ENCODE results near the gene ZIM2.
"Not testable (repeated sequence)": the region's sequence is repeated elsewhere in the genome, so short reads cannot be mapped to it uniquely, and the experiment has no call there.

Gene ZIM2

DNA sequence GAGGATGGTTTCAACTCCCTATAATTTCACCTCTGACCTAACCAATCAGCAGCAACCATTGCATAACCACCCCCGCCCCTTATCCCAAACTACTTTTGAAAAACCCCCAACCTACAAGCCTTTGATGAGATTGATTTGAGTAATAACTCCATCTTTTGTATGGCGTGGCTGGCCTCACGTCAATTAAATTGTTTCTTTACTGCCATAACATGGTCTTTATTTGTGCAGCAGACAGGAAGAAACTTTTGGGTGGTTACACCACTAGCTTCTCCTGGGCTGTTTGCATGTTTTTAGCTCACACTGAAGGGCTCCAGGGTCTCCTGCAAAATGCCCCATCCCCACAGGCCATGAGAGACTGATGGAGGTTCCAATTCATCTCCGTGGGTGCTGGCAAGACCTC lies 34.0 kb upstream of the ZIM2 start:
- no peak overlapping the region for H3K4me3 ChIP-seq (ENCODE audit: low read depth, low read length)
- TF ChIP-seq, protein P1, sequence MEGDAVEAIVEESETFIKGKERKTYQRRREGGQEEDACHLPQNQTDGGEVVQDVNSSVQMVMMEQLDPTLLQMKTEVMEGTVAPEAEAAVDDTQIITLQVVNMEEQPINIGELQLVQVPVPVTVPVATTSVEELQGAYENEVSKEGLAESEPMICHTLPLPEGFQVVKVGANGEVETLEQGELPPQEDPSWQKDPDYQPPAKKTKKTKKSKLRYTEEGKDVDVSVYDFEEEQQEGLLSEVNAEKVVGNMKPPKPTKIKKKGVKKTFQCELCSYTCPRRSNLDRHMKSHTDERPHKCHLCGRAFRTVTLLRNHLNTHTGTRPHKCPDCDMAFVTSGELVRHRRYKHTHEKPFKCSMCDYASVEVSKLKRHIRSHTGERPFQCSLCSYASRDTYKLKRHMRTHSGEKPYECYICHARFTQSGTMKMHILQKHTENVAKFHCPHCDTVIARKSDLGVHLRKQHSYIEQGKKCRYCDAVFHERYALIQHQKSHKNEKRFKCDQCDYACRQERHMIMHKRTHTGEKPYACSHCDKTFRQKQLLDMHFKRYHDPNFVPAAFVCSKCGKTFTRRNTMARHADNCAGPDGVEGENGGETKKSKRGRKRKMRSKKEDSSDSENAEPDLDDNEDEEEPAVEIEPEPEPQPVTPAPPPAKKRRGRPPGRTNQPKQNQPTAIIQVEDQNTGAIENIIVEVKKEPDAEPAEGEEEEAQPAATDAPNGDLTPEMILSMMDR (IDR thresholded peaks at IDR 0.05; ENCODE audit: low read depth, low read length, missing control alignments) = no peak
- DNase-seq (ENCODE audit: low read depth) = no peak

DNA sequence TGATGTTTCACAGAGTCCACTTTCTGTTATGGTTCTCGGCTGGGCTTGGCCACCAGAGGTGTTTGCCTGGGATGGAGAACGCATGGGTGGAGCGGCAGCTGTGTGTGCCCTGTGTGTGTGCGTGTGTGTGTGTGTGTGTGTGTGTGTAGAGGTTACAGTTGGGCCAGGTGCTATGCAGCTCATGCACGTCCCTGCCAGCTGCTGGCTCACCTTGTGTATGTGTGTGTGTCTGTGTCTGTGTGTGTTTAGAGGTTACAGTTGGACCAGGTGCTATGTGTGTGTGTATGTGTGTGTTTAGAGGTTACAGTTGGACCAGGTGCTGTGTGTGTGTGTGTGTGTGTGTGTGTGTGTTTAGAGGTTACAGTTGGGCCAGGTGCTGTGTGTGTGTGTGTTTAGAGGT lies 33.0 kb upstream of the ZIM2 start:
- DNase-seq (ENCODE audit: low read depth) = no peak
- H3K4me3 ChIP-seq (ENCODE audit: low read depth, low read length) = no peak overlapping the region
- TF ChIP-seq, protein P1 (IDR thresholded peaks at IDR 0.05; ENCODE audit: low read depth, low read length, missing control alignments) = no peak

DNA sequence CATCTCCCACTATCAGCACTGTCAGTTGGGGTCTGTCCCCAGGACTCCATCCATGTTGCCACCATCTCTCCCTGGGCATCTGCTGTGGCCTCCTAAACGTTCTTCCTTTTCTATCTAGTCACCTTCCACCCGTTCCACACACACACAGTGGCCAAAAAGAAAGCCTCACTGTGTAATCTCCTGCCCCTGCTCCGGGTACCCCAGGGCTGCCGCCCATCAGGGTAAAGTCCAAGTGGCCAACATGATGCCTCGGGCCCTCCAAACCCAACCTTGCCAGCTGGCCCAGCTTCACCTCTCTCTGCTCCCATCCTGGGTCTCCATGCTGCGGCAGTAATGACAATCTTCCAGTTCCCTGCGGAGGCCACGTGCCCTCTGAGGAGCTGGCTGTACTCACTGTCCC lies 29.4 kb upstream of the ZIM2 start:
- TF ChIP-seq, protein P1 (IDR thresholded peaks at IDR 0.05; ENCODE audit: low read depth, low read length, missing control alignments) = no peak
- H3K4me3 ChIP-seq (ENCODE audit: low read depth, low read length) = no peak overlapping the region
- DNase-seq (ENCODE audit: low read depth) = no peak

DNA sequence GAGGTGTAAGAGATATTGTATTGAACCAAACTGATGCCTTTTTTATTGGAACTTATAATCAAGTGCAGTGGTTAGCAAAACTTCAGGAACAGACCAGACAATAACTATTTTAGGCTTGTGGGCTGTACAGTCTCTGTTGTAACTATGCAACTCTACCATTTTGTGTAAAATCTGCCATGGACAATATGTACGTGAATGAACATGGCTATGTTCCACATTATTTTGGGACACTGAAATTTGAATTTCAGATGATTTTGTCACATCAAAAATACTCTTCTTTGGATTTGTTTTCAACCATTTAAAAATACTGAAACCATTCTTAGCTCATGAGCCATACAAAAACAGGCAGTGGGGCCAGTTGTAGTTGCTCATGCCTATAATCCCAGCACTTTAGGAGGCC lies 27.9 kb upstream of the ZIM2 start:
- no peak overlapping the region for H3K4me3 ChIP-seq (ENCODE audit: low read depth, low read length)
- no peak for DNase-seq (ENCODE audit: low read depth)
- TF ChIP-seq, protein P1 (IDR thresholded peaks at IDR 0.05; ENCODE audit: low read depth, low read length, missing control alignments) = no peak

DNA sequence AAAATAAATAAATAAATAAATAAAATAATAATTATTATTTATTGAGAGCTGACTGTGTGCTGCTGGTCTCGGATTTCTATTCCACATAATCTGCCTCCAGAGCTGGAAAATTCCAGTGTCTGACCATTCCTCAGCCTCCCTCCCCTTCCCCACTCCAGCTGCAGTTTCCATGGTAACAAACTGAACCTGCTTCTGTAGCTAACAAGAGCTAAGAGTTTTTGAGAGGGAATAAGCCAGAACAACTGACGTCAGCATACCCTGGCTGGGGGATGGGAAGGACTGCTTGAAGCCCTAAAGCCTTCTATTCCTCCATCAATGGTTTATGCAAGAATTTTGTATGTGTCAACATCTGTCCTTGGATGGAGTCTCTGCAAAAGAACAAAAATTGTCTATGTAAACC lies 26.0 kb upstream of the ZIM2 start:
- no peak overlapping the region for H3K4me3 ChIP-seq (ENCODE audit: low read depth, low read length)
- TF ChIP-seq, protein P1 (IDR thresholded peaks at IDR 0.05; ENCODE audit: low read depth, low read length, missing control alignments) = no peak
- no peak for DNase-seq (ENCODE audit: low read depth)

DNA sequence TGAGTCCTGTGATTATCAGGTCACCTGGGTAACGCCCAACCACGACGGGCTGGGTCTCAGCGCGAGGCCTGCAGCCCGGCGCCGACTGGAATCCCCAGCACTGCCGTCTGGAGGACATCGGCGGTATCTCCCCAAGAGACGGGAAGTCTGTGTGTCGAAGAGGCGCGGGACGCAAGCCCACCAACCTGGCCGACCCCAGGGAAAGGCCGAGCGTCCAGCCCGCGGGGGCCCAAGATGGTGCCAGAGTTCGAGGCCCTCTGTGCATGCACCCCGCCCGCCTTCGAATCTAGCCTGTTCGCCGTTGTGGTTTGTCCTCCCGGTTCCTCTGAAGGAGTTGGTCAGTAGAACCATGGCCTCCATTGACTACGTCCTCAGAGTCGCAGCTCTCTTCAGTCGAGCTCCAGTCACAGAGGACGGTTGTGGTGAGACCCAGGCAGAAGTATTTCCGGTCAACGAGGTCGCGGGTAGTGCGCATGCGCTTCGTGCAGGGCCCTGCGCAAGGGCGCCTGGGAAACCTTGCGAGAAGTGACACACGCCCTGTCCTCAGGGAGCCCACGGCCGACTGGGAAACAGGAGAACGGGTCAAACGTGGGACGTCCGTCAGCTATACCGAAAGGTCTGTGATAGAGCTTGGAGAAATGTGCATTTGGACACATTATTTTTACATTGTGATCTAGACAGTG lies 24.1 kb upstream of the ZIM2 start:
- DNase-seq (ENCODE audit: low read depth) = no peak
- TF ChIP-seq, protein P1 (IDR thresholded peaks at IDR 0.05; ENCODE audit: low read depth, low read length, missing control alignments) = no peak
- H3K4me3 ChIP-seq (ENCODE audit: low read depth, low read length) = no peak overlapping the region

DNA sequence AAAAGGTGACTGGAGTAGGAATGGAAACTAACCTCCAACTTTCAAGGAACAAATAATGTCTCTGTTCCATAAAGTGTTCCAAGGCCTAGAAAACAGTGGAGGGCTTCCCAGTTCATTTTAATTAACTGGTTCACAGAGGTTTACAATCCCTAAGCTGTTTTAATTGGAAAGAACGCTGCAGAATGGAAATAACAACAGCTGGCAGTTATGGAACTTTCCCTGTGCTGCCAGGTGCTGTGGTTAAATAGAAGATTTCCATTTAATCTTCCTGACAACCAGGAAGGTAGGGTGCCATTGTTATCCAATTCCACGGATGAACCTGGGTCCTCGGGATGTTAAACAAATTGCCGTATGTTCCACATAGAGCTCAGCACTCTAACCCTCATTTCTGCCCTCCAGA lies 22.2 kb upstream of the ZIM2 start:
- TF ChIP-seq, protein P1 (IDR thresholded peaks at IDR 0.05; ENCODE audit: low read depth, low read length, missing control alignments) = no peak
- no peak overlapping the region for H3K4me3 ChIP-seq (ENCODE audit: low read depth, low read length)
- no peak for DNase-seq (ENCODE audit: low read depth)

DNA sequence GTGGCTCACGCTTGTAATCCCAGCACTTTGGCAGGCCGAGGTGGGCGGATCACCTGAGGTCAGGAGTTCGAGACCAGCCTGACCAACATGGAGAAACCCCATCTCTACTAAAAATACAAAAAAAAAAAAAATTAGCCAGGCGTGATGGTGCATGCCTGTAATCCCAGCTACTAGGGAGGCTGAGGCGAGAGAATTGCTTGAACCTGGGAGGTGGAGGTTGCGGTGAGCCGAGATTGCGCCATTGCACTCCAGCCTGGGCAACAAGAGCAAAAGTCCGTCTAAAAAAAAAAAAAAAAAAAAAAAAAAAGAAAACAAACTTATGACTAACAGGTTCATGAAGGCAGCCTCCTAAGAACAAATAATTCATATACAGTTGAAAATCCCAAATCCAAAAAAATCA lies 19.9 kb upstream of the ZIM2 start:
- not testable (repeated sequence) for DNase-seq (ENCODE audit: low read depth); H3K4me3 ChIP-seq (ENCODE audit: low read depth, low read length)

Measured in GM12864 (cell line).